HG02571 (cell line): ENCODE measurements around the gene MOGAT2.
"Not testable (repeated sequence)": the region's sequence is repeated elsewhere in the genome, so short reads cannot be mapped to it uniquely, and the experiment has no call there.

ENCODE experiments used
- ATAC-seq: cut with Tn5 transposase; IDR thresholded peaks from one replicate; pipeline ENCODE4 v1.9.1; 2021; ENCODE audit warnings: mild to moderate bottlenecking, moderate library complexity; ENCODE audit not compliant: unreplicated experiment

MOGAT2 gene

GRCh38 chr11:75754933-75755332 lies 37.3 kb downstream of the MOGAT2 start:
- not testable (repeated sequence) for ATAC-seq

DNA sequence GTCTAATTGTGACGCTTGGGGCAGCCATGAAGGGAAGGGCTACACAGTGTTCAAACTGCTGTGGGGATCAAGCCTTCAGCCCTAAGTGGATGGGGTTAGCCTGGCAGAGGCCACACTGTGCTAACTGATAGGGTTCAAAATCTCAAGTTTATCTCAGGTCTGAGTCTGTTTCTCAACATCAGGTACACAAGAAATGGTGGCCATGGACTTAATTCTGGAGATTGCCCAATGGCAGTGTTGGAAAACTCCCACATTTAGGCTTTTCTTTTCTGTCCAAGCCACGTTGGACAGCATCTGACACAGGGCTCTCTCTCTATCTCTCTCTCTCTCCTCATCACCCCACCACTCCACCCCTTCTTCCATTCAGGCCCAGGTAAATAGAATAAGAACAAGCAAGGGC lies 40.0 kb downstream of the MOGAT2 start:
- ATAC-seq = no peak

GRCh38 chr11:75759832-75760231 lies 42.2 kb downstream of the MOGAT2 start:
- no peak for ATAC-seq

- no peak for ATAC-seq
These were observed 42.6 kb downstream of the MOGAT2 start for GRCh38 chr11:75760243-75760642.

DNA sequence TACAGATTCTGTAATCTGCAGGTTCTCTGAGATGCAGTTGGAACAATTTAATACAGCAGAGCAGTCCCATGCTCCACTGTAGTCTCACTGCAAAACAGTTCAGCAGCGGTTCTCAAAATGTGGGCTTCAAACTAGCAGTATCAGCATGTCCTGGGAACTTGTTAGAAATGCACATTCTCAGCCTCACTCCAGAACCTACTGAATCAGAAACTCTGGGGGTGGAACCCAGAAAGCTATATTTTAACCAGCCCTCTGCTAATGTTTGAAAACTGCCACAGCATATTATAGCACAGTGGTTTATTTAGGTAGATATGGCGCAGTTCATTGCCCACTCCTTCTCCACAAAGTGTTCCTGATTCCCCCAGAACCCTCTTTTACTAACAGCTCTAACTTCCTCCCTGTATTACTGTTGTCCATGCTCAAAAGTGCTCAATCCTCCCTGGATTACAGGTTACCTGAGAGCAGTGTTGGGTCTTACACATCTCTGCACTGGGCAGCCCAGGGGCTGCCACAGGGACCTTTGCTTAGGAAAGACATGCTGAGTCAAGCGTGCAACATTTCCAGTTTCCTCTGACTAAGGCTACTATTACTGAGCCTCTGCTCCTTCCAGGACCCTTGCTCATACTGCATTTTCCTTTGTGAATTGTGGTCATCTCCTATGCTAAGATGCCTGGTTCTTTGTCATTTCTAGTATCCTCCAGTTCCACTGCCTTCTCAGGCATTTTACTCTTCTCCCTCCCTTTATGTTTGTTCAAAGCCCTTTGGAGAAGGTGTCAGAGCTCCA lies 43.3 kb downstream of the MOGAT2 start:
- ATAC-seq = no peak

DNA sequence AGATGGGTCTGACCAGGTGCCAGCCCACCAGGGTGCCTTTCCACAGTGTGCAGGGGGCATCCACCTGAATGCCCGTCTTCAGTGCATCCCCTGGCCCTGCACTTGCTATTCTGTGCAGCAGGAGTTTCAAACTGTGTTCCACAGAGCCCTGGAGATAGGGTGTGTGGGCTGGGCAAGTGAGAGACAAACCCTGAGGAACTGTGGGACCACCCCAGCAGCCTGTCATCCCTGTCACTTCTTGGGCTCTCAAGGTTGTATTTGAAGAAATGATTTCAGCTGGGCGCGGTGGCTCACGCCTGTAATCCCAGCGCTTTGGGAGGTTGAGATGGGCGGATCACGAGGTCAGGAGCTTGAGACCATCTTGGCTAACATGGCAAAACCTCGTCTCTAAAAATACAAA lies 44.5 kb downstream of the MOGAT2 start:
- no peak for ATAC-seq

- no peak for ATAC-seq
These were observed 45.2 kb downstream of the MOGAT2 start for GRCh38 chr11:75762885-75763284.

GRCh38 chr11:75763846-75764245 lies 46.2 kb downstream of the MOGAT2 start:
- no peak for ATAC-seq

DNA sequence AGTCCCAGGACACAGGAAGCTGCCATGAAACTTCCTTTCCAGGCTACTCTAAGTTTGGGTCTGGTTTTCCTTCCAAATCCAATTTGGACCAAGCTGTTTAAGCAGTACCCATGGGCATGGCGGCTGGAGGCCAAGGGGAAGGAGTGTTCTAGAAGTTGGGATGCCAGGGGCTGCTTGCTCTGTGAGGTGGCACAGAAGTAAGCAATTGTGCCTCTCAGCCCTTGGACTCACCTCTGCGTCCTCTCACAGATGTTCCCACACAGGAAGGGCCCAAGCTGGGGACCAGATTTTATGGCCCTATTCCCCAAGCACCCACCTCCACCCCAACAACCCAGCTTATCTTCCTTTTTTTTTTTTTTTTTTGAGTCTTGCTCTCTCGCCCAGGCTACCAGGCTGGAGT lies 47.5 kb downstream of the MOGAT2 start:
- ATAC-seq = no peak

DNA sequence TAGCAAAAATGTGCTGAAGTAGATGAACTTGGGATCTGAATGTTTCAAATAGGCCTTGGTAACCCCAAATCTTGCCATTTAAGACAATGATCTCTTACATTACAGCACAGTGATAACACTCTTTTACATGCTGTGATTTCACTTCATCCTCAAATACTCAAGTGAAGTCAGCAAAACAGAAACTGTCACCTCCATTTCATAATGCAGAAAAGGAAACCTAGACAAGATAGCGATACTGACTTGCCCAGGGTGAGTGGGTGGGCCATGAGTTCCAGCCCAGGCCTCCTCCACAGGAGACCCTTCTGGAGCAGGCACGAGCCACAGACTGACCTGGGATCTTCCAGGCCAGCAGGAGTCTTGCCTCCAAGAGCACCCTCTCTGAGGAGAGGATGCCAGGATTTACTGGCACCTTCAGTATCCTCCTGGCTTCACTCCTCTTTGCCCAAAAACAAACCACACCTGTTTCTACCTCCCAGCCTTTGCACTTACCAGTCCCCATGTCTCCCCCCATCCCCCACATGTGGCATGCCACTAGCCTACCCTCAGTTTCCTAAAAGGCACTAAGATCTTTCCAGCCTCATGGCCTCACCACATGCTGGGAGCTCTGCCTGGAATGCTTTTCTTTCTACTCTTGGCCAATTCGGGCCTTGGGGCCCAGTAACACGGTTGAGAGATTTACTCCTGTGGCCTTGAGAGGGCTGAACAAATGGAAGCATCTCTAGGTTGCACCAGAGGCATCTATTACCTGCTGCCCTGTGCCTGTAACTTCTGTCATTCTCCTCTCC lies 49.0 kb downstream of the MOGAT2 start:
- ATAC-seq = no peak

DNA sequence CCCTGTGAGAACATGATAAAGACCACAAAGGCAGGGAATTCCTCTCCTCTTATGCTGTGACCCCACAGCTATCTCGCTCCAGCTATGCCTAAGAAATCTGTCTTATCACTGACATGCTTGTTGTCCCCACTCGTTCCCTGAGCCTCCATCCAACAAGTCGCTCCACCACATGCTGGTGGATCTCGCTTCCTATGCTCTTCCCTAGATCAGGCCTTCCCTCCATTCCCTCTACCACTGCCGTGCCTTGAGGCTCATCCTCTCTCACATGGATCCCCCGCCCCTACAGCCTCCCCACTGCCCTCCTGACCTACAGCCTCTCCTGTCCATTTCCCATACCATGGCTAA lies 49.6 kb downstream of the MOGAT2 start:
- ATAC-seq = no peak

GRCh38 chr11:75767793-75768111 lies 50.1 kb downstream of the MOGAT2 start:
- ATAC-seq = no peak

- ATAC-seq = peak; percentile 64
These were observed 50.7 kb downstream of the MOGAT2 start, which contains the start of gene DGAT2 for GRCh38 chr11:75768112-75768908. Gene DGAT2, plus strand, starts transcription at chr11:75768778. Its CDS starts 214 bp downstream, at chr11:75768992.

DNA sequence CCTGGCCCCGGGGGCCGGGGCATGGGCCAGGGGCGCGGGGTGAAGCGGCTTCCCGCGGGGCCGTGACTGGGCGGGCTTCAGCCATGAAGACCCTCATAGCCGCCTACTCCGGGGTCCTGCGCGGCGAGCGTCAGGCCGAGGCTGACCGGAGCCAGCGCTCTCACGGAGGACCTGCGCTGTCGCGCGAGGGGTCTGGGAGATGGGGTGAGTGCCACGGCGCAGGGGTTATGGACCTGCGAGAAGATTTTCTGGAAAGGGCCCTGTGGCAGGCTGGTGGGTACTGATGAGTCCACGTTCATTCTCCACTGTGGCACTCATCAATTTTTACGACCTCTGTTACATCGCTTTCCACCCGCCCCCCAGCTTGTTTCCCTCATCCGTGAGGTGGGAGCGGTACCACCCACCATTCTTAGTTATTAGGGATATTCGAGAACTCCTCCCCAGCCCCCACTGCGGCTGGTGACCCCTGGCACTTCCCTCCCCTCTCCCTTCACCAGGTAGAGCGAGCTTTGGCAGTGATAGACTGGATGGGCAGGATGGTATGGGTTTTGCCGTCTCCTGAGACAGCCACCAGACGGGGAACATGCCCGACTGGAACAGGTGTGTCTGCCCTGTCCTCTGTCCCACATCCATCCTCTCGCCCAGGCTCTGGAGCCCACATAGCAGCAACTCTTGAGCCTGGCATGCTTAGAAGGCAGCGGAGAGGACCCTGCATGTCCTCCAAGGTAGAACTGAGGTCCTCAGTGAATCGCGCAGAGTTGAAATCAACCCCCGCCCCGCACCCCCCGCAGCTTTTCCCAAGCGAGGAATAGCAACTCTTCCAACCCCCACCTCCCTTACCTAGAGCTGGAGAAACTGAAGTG lies 51.5 kb downstream of the MOGAT2 start:
- no peak for ATAC-seq

GRCh38 chr11:75770102-75770501 lies 52.5 kb downstream of the MOGAT2 start:
- no peak for ATAC-seq

DNA sequence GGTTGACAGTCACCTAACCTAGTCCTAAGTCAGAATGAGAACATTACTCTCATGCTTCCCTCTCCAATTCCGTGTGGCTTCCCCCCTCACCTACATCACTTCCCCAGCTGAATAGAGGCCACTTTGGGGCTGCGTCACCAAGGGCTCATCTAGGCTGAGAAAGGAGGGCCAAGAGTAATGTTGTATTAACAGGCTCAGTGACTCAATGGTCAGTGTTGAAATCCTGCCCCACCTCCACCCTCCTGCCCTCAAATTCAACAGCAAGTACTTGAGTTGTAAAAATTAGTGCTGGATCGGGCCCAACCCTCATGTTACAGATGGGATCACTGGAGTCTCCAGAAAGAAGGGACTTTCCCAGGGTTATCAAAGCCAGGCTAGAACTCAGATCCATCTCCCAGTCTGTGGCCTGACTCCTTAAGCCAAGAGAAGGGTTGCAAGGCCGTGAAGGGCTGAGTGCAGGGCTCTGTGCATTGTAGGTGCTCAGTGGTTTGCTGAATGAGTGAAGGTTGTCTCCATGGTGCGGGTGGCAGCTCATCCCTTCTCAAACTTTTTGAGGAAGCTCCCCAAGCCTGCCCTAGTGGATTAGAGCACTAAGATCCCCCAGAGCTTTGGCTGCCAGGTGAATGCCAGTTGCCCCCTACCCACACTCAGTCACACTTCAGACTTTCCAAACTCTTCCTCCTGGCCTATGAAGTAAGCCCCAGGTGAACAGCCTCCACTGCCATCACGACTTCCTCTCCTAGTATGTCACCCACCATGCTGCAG lies 54.2 kb downstream of the MOGAT2 start:
- no peak for ATAC-seq

- peak; percentile 78 for ATAC-seq
These were observed 56.1 kb downstream of the MOGAT2 start for GRCh38 chr11:75773595-75774353.

- ATAC-seq = no peak
These were observed 57.4 kb downstream of the MOGAT2 start for GRCh38 chr11:75775056-75775455.

GRCh38 chr11:75776546-75776945 lies 58.9 kb downstream of the MOGAT2 start:
- ATAC-seq = no peak
